ES-I3 (cell line): ENCODE results near the gene SLC36A4.
"Not testable (repeated sequence)": the region's sequence is repeated elsewhere in the genome, so short reads cannot be mapped to it uniquely, and the experiment has no call there.

Experiments used
- H3K36me3 ChIP-seq: 2 replicates; pipeline ENCODE4 v1.6.1; 2013; ENCODE audit warnings: mild to moderate bottlenecking, low read length, control low read depth, moderate library complexity; ENCODE audit not compliant: insufficient read depth
- H3K4me1 ChIP-seq: 2 replicates; pipeline ENCODE4 v1.6.1; 2013; ENCODE audit warnings: mild to moderate bottlenecking, control low read depth, low read length; ENCODE audit not compliant: insufficient read depth
- H3K9ac ChIP-seq: 2 replicates; pipeline ENCODE4 v1.6.1; 2013; ENCODE audit warnings: low read depth, mild to moderate bottlenecking, low read length, moderate library complexity
- H3K9me3 ChIP-seq: 2 replicates; pipeline ENCODE4 v1.6.1; 2013; ENCODE audit warnings: mild to moderate bottlenecking, low read length, moderate library complexity; ENCODE audit not compliant: control insufficient read depth, insufficient read depth

Gene SLC36A4

DNA sequence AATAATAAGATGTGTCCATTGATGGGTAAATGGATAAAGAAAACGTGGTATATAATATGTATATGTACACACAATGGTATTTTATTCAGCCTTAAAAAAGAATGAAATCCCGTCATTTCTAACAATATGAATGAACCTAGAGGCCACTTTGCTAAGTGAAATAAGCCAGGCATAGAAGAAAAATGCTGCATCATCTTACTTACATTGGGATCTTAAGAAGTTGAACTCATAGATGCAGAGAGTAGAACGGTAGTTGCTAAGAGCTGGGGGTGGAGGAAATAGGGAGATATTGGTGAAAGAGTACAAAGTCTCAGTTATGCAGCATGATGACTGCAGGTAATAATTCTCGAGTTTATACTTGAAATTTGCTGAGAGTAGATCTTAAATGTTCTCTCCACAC is 14.3 kb upstream of the SLC36A4 start:
- Histone ChIP-seq H3K36me3 (no peaks in the 10 kb centered on the region), H3K9me3 (no peaks in the 10 kb centered on the region), H3K4me1 (no peaks in the 10 kb centered on the region), H3K9ac (no peak overlapping the region)

DNA sequence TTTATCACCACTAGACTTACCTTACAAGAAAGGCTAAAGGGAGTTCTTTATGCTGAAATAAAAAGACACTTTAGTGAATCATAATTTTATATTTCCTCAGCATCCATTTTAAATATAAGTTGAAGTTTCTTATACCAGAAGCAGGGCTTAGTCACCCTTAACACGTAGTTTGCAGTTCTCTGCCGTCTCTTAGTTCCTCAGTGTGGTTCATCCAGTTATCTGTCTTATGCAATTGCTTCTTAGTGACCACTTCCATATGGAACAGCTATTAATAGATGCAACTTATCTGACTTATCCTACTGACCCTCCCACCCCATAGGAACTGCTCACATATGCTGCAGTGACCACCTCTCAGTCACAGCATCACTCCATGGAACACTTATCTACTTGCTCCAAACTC is 11.7 kb upstream of the SLC36A4 start:
- Histone ChIP-seq H3K4me1 (no peaks in the 10 kb centered on the region), H3K9me3 (no peaks in the 10 kb centered on the region), H3K36me3 (no peaks in the 10 kb centered on the region), H3K9ac (no peak overlapping the region)

DNA sequence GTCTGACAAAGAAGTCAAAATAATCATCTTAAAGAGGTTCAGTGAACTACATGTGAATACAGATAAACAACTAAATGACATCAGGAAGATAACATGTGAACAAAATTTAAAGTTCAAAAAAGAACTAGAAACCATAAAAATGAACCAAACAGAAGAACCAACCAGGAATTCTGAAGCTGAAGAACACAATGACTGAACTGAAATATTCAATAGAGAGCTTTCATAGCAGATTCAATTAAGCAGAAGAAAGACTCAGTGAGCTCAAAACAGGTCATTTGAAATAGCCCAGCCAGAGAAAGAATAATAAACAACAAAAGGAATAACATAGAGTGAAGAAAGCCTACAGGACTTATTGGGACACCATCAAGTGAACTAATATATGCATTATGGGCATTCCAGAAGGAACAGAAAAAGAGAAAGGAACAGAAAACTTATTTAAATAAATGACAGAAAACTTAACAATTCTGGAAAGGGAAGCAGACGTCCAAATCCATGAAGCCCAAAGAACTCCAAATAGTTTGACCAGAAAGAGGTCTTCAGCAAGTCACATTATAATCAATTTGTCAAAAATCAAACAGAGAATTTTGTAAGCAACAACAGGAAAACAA is 11.0 kb upstream of the SLC36A4 start:
- no peaks in the 10 kb centered on the region for H3K36me3 ChIP-seq
- H3K4me1 ChIP-seq, result no peaks in the 10 kb centered on the region
- no peak overlapping the region for H3K9ac ChIP-seq
- H3K9me3 ChIP-seq, result no peaks in the 10 kb centered on the region

DNA sequence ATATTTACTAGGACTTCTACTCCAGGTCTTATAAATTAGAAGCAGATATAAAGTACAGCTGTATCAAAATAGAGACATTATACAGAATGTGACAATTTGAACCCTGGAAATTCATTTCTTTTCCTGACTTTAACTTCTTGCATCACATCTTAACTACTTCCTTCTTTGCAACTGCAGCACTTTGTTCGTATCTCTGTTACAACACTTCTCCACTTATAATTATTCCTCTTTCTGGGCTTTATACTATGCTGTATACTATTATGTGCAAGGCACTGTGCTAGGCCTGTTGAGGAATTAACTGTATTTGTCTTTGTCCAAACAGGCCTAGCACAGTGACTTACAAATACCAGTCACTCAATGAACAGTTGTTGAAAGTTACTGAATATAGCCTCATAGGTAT is 1.8 kb upstream of the SLC36A4 start:
- no peaks in the 10 kb centered on the region for H3K36me3 ChIP-seq
- H3K9ac ChIP-seq, result no peak overlapping the region
- H3K9me3 ChIP-seq, result no peaks in the 10 kb centered on the region
- H3K4me1 ChIP-seq, result no peaks in the 10 kb centered on the region

DNA sequence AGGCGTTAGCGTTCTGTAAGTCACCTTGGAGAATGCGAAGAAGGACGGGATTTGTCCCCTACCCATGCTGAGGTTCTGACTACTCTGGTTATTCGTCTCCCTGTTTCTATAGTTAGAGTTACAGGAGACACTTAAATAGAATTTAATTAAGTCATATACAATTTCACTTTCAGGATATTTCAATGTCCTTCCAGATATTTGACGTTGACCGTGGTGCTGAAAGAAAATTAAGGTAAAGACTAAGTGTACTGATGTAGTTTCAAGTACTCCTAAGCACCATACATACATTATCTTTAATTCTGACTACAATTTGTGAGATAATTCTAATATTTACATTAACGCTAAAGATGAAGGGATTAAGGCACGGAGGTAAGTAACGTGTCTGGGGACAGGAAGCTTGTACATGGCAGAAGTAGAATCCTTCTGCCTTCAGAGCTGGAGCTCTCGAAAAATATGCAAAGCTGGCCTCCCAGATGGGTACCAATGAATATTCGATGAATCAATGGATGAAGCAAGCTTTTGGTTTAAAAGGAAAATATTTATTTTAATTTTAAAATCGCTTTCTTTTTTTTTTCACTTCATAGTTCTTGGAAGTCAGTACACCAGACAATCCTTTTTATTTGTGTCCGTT is 539 bp upstream of the SLC36A4 start:
- H3K9me3 ChIP-seq, result no peaks in the 10 kb centered on the region
- H3K36me3 ChIP-seq, result no peaks in the 10 kb centered on the region
- no peaks in the 10 kb centered on the region for H3K4me1 ChIP-seq
- peak overlapping the region; percentile 78 for H3K9ac ChIP-seq

DNA sequence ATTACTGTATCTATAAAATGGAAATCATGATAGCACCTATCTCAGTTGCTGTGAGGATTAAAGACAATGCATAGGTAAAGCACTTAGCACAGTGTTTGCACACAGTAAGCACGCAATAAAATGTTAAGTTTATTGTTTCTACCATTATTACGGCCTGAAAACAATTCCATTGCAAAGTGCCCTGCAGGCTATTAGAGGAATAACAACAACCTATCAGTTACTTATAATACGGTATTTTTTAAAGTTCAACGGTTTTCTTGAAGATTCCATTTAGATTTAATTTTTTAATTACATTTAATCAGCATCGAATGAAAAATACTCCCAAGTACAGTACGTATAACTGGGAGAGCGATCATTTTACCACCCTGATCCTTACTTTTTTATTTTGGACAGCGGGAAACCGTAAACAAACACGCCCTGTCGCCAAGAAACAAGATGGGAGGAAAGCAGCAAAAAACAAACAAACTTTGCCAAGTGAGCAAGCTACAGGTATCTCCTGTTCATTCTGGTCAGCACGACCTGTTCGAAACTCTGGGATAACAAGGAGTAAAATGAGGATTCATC is 893 bp downstream of the SLC36A4 start:
- Histone ChIP-seq H3K36me3 (no peaks in the 10 kb centered on the region), H3K9me3 (no peaks in the 10 kb centered on the region), H3K4me1 (no peaks in the 10 kb centered on the region)

DNA sequence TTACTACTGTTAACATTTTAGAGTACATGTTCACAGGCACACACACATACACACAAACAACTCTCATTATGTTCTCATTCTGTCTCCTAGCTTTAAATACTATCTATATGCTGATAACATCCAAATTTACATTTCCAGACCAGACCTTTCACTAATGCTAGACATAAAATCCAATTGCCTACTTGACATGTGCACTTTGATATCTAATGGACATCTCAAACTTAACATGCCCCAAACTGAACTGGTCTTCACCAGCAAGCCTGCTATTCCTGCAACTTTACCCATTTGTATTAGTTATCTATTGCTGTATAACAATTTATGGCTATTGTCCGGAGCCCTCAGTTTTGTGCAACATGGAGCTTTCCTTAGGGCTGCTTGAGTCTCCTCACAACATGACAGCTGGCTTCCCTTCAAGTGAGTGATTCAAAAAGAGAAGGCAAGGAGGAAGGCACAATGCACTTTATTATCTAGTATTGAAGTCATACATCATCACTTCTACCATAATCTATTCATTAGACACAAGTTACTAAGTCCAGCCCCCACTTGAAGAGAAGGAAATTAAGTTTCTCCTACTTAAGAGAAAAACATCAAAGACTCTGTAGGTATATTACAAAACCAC is 3.0 kb downstream of the SLC36A4 start:
- Histone ChIP-seq H3K36me3 (no peaks in the 10 kb centered on the region), H3K4me1 (no peaks in the 10 kb centered on the region), H3K9me3 (no peaks in the 10 kb centered on the region), H3K9ac (no peak overlapping the region)

More for the DNA sequence above, 893 bp downstream of the SLC36A4 start:
- H3K9ac ChIP-seq, result peak overlapping the region; percentile 78

DNA sequence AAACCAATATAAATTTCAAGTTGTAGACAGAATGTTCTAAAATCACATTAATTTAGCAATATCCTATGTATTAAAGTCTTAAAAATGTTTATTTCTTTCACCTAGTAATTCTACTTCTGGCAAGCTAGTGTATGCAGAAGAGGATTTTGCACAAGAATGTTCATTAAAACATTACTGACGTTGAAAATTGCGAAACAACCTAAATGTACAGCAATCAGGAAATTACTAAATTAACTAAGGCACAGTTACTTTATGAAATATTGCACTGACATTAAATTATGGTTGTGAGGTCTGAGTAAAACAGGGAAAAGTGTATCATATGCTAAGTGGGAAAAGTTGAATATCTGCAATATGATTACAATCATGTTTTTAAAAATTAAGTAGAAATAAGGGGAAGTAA is 4.1 kb downstream of the SLC36A4 start:
- no peak overlapping the region for H3K9ac ChIP-seq
- H3K9me3 ChIP-seq, result 0 out of 2 replicates have a peak, but pooled peaks cover 2% of the 10 kb centered on the region
- no peaks in the 10 kb centered on the region for H3K4me1 ChIP-seq
- H3K36me3 ChIP-seq, result no peaks in the 10 kb centered on the region

DNA sequence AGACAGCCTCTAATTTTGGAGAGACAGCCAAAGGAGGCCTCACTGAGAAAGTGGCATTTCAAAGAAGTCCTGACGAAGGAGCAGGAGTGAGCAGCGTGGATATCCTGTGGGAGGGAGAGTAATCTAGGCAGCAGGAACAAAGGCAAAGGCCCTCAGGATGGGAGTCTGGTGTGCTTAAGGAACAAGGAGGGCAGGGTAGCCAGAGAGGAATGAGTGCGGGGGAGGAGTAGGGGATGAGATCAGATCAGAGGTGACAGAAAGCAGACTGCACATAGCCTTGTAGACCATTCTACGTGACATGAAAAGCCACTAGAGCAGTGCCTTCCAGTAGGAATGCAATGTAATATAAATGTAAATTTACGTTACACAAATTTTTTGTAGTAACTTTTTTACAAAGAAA is 5.6 kb downstream of the SLC36A4 start:
- no peak overlapping the region for H3K9ac ChIP-seq
- H3K9me3 ChIP-seq, result peaks cover 14% of the 10 kb centered on the region
- H3K4me1 ChIP-seq, result no peaks in the 10 kb centered on the region
- H3K36me3 ChIP-seq, result no peaks in the 10 kb centered on the region

DNA sequence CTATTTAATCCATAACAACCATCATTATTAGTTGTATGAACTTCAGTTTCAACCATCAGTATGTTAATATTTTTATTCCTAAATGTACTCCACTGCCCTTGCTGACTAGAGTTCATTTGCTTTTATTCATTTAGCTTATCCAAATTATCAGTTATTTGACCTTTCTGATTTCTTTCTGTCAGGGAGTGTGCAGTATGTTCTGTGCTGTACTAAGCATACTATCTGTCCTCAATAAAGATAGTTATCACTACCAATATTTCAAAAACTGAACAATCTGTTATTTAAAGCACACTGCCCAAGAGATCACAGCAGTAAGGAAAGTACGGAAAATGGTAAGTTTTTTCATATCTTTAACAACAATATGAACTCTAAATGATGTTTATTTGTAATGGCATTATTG is 8.3 kb downstream of the SLC36A4 start:
- no peaks in the 10 kb centered on the region for H3K36me3 ChIP-seq
- H3K9ac ChIP-seq, result no peak overlapping the region
- H3K9me3 ChIP-seq, result peaks cover 18% of the 10 kb centered on the region
- H3K4me1 ChIP-seq, result no peaks in the 10 kb centered on the region

DNA sequence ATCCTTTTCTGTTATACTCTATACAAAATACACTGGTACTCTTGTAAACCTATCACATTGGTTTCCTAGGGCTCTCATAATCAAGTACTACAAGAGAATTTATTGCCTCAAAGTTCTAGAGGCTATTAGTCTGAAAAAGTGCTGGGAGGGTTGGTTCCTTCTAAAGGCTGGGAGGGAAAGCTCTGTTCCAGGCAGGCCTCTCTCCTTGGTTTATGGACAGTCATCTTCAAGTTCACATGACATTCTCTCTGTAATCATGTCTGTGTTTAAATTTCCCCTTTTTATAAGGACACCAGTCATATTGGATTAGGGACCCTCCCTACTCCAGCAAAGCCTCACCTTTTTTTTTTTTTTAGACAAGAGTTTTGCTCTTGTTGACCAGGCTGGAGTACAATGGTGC is 9.1 kb downstream of the SLC36A4 start:
- H3K36me3 ChIP-seq, result no peaks in the 10 kb centered on the region
- H3K9ac ChIP-seq, result no peak overlapping the region
- H3K9me3 ChIP-seq, result peaks cover 18% of the 10 kb centered on the region
- no peaks in the 10 kb centered on the region for H3K4me1 ChIP-seq

DNA sequence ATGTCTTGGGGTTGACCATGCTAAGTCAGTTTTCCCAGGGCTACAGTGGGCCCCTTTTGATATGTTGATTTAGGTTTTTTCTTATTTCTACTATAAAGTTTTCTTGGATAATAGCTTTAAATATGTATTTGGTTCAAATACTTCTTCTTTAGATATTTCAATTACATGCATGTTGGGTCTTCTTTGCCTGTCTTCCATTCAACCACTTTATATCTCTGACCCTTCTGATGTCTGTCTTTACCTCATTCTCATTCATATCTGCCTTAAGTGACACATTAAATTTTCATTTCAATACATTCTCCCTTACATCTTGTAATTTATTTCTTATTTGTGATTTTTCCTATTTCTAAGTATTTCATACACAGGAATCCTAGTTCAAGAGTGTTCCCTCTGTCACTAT is 10.5 kb downstream of the SLC36A4 start:
- H3K36me3 ChIP-seq, result no peaks in the 10 kb centered on the region
- no peak overlapping the region for H3K9ac ChIP-seq
- H3K4me1 ChIP-seq, result no peaks in the 10 kb centered on the region
- H3K9me3 ChIP-seq, result peaks cover 18% of the 10 kb centered on the region

DNA sequence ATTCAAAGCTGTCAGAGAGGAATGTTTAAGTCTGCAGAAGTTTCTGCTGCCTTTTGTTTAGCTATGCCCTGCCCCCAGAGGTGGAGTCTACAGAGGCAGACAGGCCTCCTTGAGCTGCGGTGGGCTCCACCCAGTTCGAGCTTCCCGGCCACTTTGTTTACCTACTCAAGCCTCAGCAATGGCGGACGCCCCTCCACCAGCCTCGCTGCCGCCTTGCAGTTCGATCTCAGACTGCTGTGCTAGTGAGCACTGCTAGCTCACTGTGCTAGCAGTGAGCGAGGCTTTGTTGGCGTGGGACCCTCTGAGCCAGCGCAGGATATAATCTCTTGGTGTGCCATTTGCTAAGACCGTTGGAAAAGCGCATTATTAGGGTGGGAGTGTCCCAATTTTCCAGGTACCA is 19.9 kb downstream of the SLC36A4 start:
- not testable (repeated sequence) for H3K36me3 ChIP-seq, H3K4me1 ChIP-seq, H3K9ac ChIP-seq
- peaks cover 11% of the 10 kb centered on the region for H3K9me3 ChIP-seq

DNA sequence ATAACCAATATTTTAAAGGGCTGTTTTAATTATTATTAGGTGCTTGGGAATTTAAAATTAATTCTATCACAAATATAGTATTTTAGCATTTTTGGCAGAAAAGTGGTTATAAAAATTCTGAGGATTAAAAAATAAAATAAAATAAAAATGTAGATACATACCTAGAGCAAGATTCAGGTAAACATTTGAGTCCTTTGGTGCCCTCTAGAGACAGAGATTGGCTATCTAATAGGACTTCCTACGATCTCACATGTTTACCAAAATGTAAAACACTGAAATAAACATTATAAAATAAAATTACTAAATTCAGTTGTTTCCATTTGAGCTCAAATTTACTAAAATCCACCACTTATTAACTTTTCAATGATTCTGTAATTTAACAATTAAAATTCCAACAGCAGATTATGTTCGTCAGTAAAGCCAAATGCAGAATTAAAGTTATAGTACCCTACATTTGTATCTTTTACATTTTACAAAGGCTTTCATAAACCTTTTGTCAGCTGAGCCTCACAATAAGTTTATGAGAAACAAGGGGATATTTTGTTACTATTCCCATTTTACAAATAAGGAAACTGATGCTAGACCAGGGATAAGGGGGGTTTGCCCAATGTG is 27.7 kb downstream of the SLC36A4 start:
- H3K36me3 ChIP-seq, result peaks cover 4% of the 10 kb centered on the region; the same call in 1 of the 2 replicates
- no peak overlapping the region for H3K9ac ChIP-seq

DNA sequence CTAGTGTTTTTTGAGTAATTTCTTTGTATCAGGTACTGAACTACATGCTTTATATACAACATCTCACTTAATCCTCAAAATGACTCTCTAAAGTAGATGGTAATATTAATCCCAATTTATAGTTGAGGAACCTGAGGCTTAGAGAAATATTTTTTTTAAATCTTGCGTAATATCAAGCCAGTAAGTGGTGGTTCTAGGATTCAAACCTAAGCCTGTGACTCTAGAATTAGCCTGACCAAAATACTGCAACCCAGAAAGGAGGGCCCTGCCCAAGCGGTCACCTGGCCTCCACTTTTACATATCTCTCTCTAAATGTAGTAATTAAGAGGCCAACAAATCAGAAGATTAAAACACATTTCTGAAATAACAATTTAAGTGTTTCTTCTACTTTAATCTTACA is 28.6 kb downstream of the SLC36A4 start:
- no peaks in the 10 kb centered on the region for H3K9me3 ChIP-seq
- H3K4me1 ChIP-seq, result no peaks in the 10 kb centered on the region
- H3K36me3 ChIP-seq, result peaks cover 7% of the 10 kb centered on the region
- no peak overlapping the region for H3K9ac ChIP-seq

More for the DNA sequence above, 27.7 kb downstream of the SLC36A4 start:
- Histone ChIP-seq H3K4me1 (no peaks in the 10 kb centered on the region), H3K9me3 (no peaks in the 10 kb centered on the region)
